ENCODE results near the gene TTBK2. TPM values are rescaled to one million over a fixed set of nuclear protein-coding genes. Genes with fewer than 3 reads are reported as not detected.
"Not testable (repeated sequence)": the region's sequence is repeated elsewhere in the genome, so short reads cannot be mapped to it uniquely, and the experiment has no call there.

The TTBK2 gene
- total RNA-seq, 2 experiments from 2014 or later: 17.5 to 20.1 TPM

- Mint-ChIP-seq H3K9me3 (peaks cover 4% of the 10 kb centered on the region), H3K4me1 (ENCODE audit: low read depth) (peaks cover 5% of the 10 kb centered on the region), H3K36me3 (ENCODE audit: low read depth) (peaks cover 31% of the 10 kb centered on the region), H3K27me3 (no peaks in the 10 kb centered on the region), H3K27ac (no peak overlapping the region), H3K4me3 (no peak overlapping the region)
- DNase-seq: no peak
- no peaks in the 10 kb centered on the region for H3K4me1 ChIP-seq (ENCODE audit: insufficient read depth, low read length)
- TF ChIP-seq, protein P1, sequence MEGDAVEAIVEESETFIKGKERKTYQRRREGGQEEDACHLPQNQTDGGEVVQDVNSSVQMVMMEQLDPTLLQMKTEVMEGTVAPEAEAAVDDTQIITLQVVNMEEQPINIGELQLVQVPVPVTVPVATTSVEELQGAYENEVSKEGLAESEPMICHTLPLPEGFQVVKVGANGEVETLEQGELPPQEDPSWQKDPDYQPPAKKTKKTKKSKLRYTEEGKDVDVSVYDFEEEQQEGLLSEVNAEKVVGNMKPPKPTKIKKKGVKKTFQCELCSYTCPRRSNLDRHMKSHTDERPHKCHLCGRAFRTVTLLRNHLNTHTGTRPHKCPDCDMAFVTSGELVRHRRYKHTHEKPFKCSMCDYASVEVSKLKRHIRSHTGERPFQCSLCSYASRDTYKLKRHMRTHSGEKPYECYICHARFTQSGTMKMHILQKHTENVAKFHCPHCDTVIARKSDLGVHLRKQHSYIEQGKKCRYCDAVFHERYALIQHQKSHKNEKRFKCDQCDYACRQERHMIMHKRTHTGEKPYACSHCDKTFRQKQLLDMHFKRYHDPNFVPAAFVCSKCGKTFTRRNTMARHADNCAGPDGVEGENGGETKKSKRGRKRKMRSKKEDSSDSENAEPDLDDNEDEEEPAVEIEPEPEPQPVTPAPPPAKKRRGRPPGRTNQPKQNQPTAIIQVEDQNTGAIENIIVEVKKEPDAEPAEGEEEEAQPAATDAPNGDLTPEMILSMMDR (IDR thresholded peaks at IDR 0.05): no peak
- no peaks in the 10 kb centered on the region for H3K36me3 ChIP-seq (ENCODE audit: insufficient read depth, low read length)
- H3K27me3 ChIP-seq (ENCODE audit: control insufficient read depth in 1 of 2, insufficient read depth in 2 of 2, low read length in 2 of 2): no peaks in the 10 kb centered on the region
- H3K4me3 ChIP-seq (ENCODE audit: low read length): no peak overlapping the region
- CTCF ChIA-PET: interaction anchor here (0.7 kb wide), 1 partner anchor 975 kb away, joined by 3 read pairs; no protein-coding TSS in a partner anchor
- POLR2A ChIA-PET: no interaction called here
- H3K9me3 ChIP-seq (ENCODE audit: control insufficient read depth in 1 of 2, insufficient read depth in 1 of 2, low read length in 2 of 2): peaks cover 0 to under 1% of the 10 kb centered on the region in 2 experiments
- no peak overlapping the region for H3K27ac ChIP-seq (ENCODE audit: low read depth in 1 of 2, low read length in 2 of 2)
- ATAC-seq (ENCODE audit: poor library complexity): no peak
- intact Hi-C loops (cut with DNase I, micrococcal nuclease): no loop called here
Measured at GRCh38 chr15:42891569-42891968, 29.0 kb downstream of the TTBK2 start.

DNA sequence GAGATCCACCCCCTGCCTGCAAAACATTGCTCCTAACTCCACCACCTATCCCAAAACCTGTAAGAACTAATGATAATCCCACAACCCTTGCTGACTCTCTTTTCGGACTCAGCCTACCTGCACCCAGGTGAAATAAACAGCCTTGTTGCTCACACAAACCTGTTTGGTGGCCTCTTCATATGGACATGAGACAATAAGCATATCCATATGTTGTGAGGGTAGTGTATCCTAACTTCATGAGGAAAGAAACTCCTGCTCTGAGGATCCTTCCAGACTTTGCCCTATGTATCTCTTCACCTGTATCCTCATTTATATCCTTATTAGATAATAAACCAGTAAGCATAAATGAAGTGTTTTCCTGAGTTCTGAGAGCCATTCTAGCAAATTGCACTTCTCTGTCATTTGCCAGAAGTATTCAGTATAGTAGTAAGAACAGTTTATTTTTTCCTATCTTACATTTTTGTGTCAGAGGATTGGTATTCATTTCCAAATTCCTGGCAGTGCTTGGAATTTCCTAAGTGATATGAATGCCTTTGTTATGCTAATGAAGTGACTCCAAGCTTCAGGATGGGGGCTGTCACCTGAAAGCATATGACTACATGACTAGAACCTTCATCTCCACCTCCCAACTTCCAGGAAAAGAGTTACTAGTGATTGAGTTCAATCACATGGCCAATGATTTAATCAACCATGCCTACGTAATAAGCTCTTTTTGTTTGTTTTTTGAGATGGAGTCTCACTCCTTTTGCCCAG is 30.2 kb downstream of the TTBK2 start:
- H3K9me3 Mint-ChIP-seq: peaks cover 16% of the 10 kb centered on the region
- POLR2A ChIA-PET: no interaction called here

GRCh38 chr15:42887384-42887783 is 33.2 kb downstream of the TTBK2 start:
- H3K4me3 ChIP-seq (ENCODE audit: low read length); H3K36me3 ChIP-seq (ENCODE audit: insufficient read depth, low read length); H3K27me3 Mint-ChIP-seq; H3K36me3 Mint-ChIP-seq (ENCODE audit: low read depth); intact Hi-C loops (cut with DNase I, micrococcal nuclease); H3K27ac ChIP-seq (ENCODE audit: low read depth in 1 of 2, low read length in 2 of 2); H3K4me1 Mint-ChIP-seq (ENCODE audit: low read depth); POLR2A ChIA-PET; ATAC-seq (ENCODE audit: poor library complexity); H3K4me3 Mint-ChIP-seq; H3K27me3 ChIP-seq (ENCODE audit: control insufficient read depth in 1 of 2, insufficient read depth in 2 of 2, low read length in 2 of 2); H3K9me3 ChIP-seq (ENCODE audit: control insufficient read depth in 1 of 2, insufficient read depth in 1 of 2, low read length in 2 of 2); DNase-seq; H3K4me1 ChIP-seq (ENCODE audit: insufficient read depth, low read length); H3K27ac Mint-ChIP-seq: not testable (repeated sequence)
- H3K9me3 Mint-ChIP-seq: peaks cover 22% of the 10 kb centered on the region
- CTCF ChIA-PET: interaction anchor here (0.6 kb wide), 1 partner anchor 11 kb away, joined by 3 read pairs; no protein-coding TSS in a partner anchor

More for the DNA sequence above, 30.2 kb downstream of the TTBK2 start:
- Mint-ChIP-seq H3K4me1 (ENCODE audit: low read depth) (peaks cover 8% of the 10 kb centered on the region), H3K4me3 (no peak overlapping the region), H3K27ac (no peak overlapping the region), H3K36me3 (ENCODE audit: low read depth) (peaks cover 22% of the 10 kb centered on the region), H3K27me3 (no peaks in the 10 kb centered on the region)
- H3K9me3 ChIP-seq (ENCODE audit: control insufficient read depth in 1 of 2, insufficient read depth in 1 of 2, low read length in 2 of 2): peaks cover 0 to 8% of the 10 kb centered on the region in 2 experiments
- no peaks in the 10 kb centered on the region for H3K36me3 ChIP-seq (ENCODE audit: insufficient read depth, low read length)
- CTCF ChIA-PET: no interaction called here
- intact Hi-C loops (cut with DNase I, micrococcal nuclease): no loop called here
- no peaks in the 10 kb centered on the region for H3K27me3 ChIP-seq (ENCODE audit: control insufficient read depth in 1 of 2, insufficient read depth in 2 of 2, low read length in 2 of 2)
- ATAC-seq (ENCODE audit: poor library complexity) (no peak), DNase-seq (no peak)
- no peaks in the 10 kb centered on the region for H3K4me1 ChIP-seq (ENCODE audit: insufficient read depth, low read length)
- no peak overlapping the region for H3K4me3 ChIP-seq (ENCODE audit: low read length)
- TF ChIP-seq, protein P1 (IDR thresholded peaks at IDR 0.05): no peak
- no peak overlapping the region for H3K27ac ChIP-seq (ENCODE audit: low read depth in 1 of 2, low read length in 2 of 2)

GRCh38 chr15:42880121-42880520 is 40.5 kb downstream of the TTBK2 start:
- TF ChIP-seq, protein P1 (IDR thresholded peaks at IDR 0.05): no peak
- Histone ChIP-seq H3K9me3 (ENCODE audit: control insufficient read depth in 1 of 2, insufficient read depth in 1 of 2, low read length in 2 of 2) (no peaks in the 10 kb centered on the region), H3K4me1 (ENCODE audit: insufficient read depth, low read length) (no peaks in the 10 kb centered on the region), H3K36me3 (ENCODE audit: insufficient read depth, low read length) (no peaks in the 10 kb centered on the region), H3K27ac (ENCODE audit: low read depth in 1 of 2, low read length in 2 of 2) (no peak overlapping the region), H3K4me3 (ENCODE audit: low read length) (no peak overlapping the region), H3K27me3 (ENCODE audit: control insufficient read depth in 1 of 2, insufficient read depth in 2 of 2, low read length in 2 of 2) (no peaks in the 10 kb centered on the region)
- peaks cover 6% of the 10 kb centered on the region for H3K9me3 Mint-ChIP-seq
- peaks cover 28% of the 10 kb centered on the region for H3K36me3 Mint-ChIP-seq (ENCODE audit: low read depth)
- CTCF ChIA-PET: no interaction called here
- POLR2A ChIA-PET: no interaction called here
- H3K27me3 Mint-ChIP-seq: no peaks in the 10 kb centered on the region
- H3K4me1 Mint-ChIP-seq (ENCODE audit: low read depth): peaks cover 4% of the 10 kb centered on the region
- no peak overlapping the region for H3K4me3 Mint-ChIP-seq
- intact Hi-C loops (cut with DNase I, micrococcal nuclease): no loop called here
- no peak for ATAC-seq (ENCODE audit: poor library complexity)
- DNase-seq: no peak
- no peak overlapping the region for H3K27ac Mint-ChIP-seq

Data from CD4-positive, alpha-beta T cell (primary cell).